SHP77 treated with DMSO at 0.1 percent for 48 hours (cell line): ENCODE data around the gene WDR38.

Source experiments
- DNase-seq: peaks from one replicate; lab custom pipeline; 2025; lab: John Stamatoyannopoulos, UW

The WDR38 gene

GRCh38 chr9:124858330-124859046 is 5.2 kb downstream of the WDR38 start:
- no peak for DNase-seq

- DNase-seq = no peak
Observed at GRCh38 chr9:124859803-124860581, 6.7 kb downstream of the WDR38 start.

DNA sequence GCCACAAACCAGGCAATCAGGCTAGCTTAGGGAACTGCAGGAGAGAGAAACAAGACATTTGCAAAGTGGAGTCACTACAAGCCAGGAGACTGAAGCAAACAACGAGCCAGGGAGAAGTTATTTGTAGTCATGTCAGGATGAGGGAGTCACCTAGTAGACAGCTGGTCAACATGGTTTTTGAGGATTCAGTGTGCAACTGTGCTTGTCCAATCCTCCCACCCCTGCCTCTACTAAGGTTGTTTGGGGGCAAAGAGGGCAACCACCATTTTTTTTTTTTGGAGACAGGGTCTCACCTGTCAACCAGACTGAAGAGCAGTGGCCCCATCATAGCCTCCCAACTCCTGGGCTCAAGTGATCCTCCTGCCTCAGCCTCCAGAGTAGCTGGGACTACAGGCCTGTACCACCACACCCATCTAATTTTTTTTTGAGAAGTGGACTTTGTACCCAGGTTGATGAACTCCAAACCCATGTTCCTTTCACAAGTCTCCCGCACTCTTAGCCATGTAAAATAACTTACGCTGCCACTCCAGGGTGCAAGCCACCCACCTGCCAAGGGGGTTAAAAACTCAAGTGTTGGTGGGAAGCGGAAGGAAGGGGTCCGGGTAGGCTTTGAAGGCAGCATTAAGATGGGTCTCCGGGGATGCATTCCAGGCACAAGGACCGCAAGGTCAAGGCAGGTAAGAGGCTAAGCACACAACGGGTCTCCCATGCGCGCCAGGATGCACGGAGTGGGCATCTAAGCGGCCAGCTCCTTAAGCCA is 7.5 kb downstream of the WDR38 start:
- DNase-seq = no peak

GRCh38 chr9:124861342-124862229 is 8.3 kb downstream of the WDR38 start, which contains the start of the genes ARPC5L and RPL35:
Gene ARPC5L (plus strand): TSS chr9:124862130. CDS start chr9:124869291, 7,161 bp downstream.
Gene RPL35 (minus strand): TSS chr9:124861957. CDS start chr9:124861912, 45 bp downstream.
- peak; percentile 89 for DNase-seq

GRCh38 chr9:124863371-124863871 is 10.2 kb downstream of the WDR38 start:
- no peak for DNase-seq

- DNase-seq = peak; percentile 68
Observed at GRCh38 chr9:124868511-124869465, 15.5 kb downstream of the WDR38 start.

DNA sequence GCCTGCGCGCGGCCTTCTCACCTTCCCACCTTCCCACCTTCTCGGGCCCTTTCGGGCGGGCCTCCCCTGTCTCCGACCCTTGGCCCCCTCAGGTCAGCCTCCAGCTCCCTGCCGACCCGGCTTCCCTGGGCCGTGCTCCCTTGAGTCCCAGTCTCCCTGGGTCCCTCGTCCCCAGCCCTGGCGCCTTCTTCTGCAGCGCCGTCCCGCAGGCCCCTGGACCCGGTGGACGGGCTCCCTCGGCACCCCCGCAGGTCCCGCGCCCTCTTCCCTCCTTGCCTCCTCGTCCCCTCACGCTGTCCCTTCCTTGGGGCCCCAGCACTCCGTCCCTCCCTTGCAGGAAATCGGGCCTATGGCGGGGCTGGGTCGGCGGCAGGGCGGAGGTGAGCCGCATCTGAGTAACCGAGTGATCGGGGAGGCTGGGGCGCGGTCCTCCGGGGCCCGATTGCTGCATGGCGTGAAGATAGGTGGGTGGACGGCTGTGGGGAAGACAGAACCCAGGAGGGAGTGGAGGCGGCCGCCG is 16.3 kb downstream of the WDR38 start:
- DNase-seq = no peak

DNA sequence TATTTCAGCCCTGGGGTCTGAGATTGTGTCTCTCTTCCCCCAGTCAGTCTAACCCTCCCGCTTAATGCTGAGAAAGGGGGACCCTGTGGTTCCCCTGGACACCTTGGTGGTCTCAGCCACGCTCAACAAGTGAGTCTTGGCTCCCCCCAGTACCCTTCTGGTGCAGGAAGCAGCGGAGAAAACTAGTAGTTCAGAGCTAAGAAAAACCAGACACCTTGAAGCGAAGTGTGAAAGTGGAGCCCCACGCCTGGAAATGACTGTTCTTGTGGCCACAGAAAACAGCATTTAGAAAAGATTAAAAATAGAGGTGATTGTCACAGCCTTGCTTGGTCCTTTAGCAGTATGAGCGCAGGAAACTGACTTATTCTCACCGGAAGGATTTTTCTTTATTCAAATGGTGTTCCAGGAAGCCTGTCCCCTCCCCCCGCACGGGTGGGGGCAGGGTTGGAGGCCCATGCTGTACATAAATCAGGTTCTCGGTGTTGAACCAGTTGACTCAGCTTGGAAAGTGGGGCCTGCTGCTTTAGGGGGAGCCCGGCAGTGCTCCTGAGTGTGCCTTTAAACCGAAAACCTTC is 16.8 kb downstream of the WDR38 start:
- no peak for DNase-seq

- no peak for DNase-seq
Observed at GRCh38 chr9:124870723-124871122, 17.5 kb downstream of the WDR38 start.

GRCh38 chr9:124871156-124871561 is 17.9 kb downstream of the WDR38 start:
- DNase-seq = no peak

DNA sequence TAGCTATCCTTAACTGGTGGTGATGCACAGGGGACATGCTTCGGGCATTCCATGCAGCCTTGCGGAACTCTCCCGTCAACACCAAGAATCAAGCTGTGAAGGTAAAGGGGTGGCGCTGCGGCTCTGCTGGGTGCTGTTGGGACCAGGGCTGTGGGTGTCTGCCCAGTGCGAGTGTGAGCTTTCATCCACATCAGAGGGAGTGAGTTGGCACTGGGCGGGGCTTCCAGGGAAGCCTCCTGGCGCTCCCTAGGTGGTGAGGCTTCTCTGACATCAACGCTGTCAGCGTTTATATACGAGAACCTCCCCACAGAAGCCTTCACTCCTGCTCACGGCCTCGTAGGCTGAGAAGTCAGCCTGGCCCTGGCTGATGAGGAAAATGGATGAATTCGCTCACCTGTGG is 20.4 kb downstream of the WDR38 start:
- DNase-seq = no peak

- no peak for DNase-seq
Observed at GRCh38 chr9:124875501-124875900, 22.2 kb downstream of the WDR38 start.

- no peak for DNase-seq
Observed at GRCh38 chr9:124877021-124877782, 23.9 kb downstream of the WDR38 start.

DNA sequence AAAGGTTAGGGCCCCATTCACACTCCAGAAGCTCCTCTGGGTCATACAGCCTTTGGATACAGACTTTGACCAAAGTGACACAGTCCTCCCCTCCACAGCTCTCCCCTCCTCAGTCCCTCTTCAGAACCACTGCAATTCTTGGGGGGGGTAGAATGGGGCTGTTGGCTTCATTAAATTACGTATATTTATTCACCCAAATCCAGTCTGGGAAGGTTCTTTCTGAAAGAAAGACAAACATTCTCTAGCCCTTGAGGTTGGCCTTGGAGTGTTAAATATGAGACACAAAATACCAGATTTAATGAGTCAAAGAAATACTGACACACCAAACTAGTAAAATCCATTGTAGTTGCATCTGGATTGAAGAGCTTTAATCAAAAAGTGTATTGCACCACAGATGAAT is 24.8 kb downstream of the WDR38 start:
- DNase-seq = no peak

GRCh38 chr9:124878518-124878917 is 25.3 kb downstream of the WDR38 start:
- DNase-seq = no peak

GRCh38 chr9:124879226-124879625 is 26.0 kb downstream of the WDR38 start:
- DNase-seq = no peak

DNA sequence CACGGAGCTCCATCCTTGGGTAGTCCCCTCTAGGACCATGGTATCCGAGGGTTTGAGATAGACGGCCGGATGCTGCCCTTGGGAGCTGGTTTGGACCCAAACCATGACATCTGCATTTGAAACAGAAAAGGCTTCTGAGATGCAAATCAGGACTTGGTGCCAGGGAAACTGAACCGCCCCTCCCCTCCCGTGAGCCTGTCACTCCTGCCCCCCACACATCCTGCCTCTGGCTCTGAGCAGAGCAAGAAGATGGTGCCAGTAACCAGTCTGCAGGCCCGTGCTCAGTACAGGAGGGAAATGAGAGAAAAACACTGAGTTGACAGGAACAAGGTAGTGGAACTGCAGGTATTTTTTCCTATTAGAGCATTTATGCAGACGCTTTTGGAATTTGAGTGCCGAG is 27.2 kb downstream of the WDR38 start:
- DNase-seq = no peak

DNA sequence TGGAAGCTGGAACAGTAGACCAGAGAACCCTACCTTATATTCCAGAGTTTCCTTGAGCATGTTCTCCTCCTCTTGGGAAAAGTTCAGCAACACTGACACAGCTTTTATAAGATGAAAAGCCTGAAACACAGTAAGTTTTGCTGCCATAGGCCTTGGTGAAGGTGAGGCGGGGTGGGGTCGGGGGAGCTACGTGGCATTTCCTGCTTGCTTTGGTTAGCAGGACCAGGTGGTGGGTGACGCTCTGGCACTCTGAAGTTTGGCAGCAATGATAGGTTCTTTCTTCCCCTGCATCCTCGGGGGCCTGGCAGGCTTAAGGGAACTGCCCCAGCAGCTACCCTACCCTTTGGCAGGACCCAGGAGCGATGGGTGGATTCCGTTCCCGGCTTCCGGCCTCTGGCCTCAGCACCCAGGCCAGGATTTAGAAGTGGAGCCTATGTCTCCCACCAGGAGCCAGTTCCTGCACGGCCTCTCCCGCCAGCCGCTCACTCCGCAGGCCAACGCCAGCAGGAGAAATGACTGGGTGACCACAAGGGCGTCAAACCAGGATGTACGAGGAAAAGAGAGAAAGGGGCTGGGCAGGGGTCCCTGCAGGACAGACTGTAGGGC is 28.0 kb downstream of the WDR38 start:
- DNase-seq = no peak
